MM.1S (cell line): ENCODE measurements around the gene WWTR1.
A peak's percentile ranks its signal among the peaks of the same experiment; 100 is the strongest.

ENCODE experiments used
- CTCF ChIP-seq: fragments of 300-600 bp; sonication (generic); IDR thresholded peaks from 2 replicates; pipeline ENCODE4 v1.5.1; 2016; ENCODE audit warnings: antibody characterized with exemption, low read length, mixed read lengths
- EZH2 ChIP-seq: fragments of 300-600 bp; sonication (generic); optimal IDR thresholded peaks from 2 replicates; pipeline ENCODE3; 2017; ENCODE audit warnings: low read depth, mild to moderate bottlenecking, antibody characterized with exemption, low read length, mixed read lengths
- EZH2phosphoT487 ChIP-seq: fragments of 300-600 bp; sonication (generic); IDR thresholded peaks from 2 replicates; pipeline ENCODE4 v1.6.1; 2018; ENCODE audit warnings: antibody characterized with exemption, low read length

GRCh38 chr3:149494022-149494758, 163.6 kb downstream of the WWTR1 start:
- TF ChIP-seq EZH2 (no peak), CTCF (peak; percentile 86), EZH2phosphoT487 (no peak)
